NCI-H1694 treated with DMSO at 0.1 percent for 48 hours (cell line): ENCODE measurements around the gene ZNF536.

ENCODE experiments used
- DNase-seq: peaks from one replicate; lab custom pipeline; 2025; lab: John Stamatoyannopoulos, UW

ZNF536 gene

DNA sequence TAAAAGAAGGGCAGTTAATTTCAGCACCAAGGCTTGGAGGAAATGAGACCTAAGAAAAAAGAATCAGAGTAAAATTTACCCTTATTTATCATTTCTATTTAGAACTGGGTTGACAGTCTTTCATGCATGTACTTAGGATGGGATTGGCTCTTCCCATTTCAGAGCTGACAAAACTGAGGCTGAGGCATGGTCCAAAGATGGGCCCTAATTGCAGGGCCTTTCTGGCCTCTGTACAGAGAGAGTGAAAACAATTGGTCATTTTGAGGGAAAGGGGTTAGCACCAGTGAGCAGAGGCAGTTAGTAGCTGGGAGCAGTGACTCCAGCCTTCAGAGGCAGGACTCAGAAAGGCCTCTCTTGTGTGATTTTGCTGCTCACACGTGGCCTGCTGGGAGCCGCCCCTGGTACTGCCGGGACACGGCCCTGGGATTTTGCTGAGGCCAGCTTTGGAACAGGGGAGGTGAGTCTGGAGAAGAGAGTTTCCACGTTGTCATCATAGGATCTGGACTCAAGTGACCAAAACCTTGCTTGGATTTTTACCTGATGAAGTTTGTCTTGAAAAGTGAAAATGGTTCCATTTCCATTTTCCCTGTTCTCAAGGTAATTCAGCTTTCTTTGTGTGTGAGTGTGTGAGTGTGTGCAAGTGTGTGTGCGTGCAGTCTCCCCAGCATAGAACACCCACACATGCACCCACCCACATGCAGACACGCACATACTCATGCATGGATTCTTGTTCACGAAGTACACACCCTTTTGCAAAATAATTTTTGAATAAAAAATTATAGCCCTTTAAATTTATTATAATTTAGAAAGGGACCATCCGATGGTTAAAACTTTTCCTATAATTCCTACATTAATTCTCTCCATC is at the start of gene ZNF536:
Gene ZNF536 (plus strand): TSS at position 425 of the 865 bp plus-strand sequence. CDS start 71,179 bp downstream, outside the sequence.
- DNase-seq: no peak

GRCh38 chr19:30322641-30323320 is 49.4 kb upstream of the ZNF536 start:
- DNase-seq: no peak

- no peak for DNase-seq
These were observed 48.3 kb upstream of the ZNF536 start for GRCh38 chr19:30323904-30324303.

- DNase-seq: no peak
These were observed 47.2 kb upstream of the ZNF536 start for GRCh38 chr19:30324982-30325381.

GRCh38 chr19:30325676-30326392 is 46.4 kb upstream of the ZNF536 start:
- DNase-seq: no peak

DNA sequence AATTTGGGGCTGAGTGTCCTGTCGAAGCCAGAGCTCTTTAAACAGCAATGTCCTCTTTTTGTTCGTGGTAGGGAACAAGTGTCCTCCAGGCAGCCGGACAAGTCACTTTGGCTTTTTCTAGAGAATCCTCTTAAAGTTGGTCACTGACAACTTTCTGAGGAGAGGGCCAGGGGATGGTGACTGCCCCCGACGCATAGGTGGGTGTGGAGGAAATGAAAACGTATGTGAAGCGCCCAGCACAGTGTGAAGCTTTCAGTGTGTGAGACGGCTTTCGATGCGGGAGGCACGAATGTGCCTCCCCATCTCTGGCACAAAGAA is 45.8 kb upstream of the ZNF536 start:
- DNase-seq: no peak

- no peak for DNase-seq
These were observed 44.9 kb upstream of the ZNF536 start for GRCh38 chr19:30327331-30327730.

DNA sequence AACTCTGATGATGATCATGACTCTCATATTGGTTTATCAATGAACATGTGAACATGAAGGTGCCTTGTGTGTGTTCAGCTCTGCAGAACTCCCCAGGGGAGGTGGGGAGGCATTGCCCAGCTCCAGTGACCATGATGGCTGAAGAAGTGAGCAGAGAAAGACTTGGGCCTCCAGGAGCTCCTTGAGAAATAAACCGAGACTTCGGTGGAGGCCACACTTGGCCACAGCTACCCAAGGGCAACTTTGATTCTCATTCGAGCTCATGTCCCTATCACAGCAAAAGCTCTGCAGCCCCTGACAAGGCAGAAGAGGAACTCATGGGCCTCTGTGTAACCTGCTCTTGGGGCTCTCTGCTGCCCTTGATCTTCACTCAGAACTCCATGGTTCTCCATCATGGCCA is 44.1 kb upstream of the ZNF536 start:
- no peak for DNase-seq

- no peak for DNase-seq
These were observed 41.9 kb upstream of the ZNF536 start for GRCh38 chr19:30330266-30330665.

DNA sequence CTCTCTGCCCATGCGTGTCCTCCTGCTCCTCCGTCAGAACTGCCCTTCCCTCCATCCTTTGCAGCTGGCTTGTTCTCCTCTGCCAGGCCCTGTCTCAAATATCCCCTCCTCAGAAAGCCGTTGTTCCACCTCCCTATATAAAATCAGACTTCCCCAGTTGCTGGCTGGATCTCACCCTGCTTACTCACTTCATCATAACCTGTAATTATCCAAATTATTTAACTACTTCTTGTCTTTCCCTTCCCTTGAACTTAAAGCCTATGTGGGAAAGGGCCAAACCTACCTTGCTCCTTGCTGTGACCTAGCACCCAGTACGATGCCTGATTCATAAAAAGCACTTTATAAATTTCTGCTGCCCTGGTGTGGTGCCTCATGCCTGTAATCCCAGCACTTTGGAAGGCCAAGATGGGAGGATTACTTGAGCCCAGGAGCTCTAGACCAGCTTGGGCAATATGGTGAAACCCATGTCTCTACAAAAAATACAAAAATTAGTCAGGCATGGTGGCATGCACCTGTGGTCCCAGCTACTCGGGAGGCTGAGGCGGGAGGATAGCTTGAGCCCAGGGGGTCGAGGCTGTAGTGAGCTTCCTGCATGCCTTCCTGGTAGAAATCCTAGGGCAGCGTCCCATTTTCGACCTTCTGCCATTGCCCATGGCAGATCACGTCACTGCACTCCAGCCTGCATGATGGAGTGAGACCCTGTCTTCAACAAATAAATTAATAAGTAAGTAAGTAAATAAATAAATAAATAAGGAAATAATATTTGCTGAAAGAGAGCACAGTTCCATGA is 39.5 kb upstream of the ZNF536 start:
- no peak for DNase-seq

DNA sequence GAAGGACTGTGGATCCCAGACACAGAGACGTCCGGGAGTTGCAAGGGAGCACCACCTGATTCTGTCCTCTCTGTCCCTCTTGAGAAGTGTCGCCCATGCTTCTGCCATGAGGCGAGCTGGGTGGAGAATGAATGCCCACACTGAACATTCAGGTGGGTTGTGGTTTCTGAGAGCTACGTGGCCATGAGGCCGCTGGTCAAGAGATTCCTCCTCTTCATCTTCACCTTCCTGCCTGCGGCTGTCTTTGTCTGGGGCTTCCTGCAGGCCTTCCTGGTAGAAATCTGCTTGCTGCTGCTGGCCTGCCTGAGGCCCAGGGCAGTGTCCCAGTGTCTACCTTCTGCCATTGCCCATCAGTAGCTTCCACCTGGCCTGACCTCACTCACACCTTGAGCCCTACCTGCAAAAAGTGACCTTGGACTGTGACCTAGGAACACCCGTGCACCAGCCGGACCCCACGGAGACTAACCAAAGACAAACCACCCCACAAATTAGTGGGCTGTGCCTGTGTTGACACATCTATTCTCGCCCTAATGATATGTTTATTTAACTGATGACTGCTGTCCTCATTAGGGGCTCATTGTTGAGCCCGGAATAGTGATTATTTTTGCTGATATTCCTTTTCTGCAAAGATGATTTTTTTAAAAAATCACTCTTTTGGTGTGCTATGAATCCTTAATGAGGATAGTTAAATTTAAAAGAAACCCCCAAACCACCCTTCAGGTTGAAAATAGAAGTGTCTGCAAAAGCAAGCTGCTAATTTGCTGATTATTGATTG is 38.7 kb upstream of the ZNF536 start:
- no peak for DNase-seq

DNA sequence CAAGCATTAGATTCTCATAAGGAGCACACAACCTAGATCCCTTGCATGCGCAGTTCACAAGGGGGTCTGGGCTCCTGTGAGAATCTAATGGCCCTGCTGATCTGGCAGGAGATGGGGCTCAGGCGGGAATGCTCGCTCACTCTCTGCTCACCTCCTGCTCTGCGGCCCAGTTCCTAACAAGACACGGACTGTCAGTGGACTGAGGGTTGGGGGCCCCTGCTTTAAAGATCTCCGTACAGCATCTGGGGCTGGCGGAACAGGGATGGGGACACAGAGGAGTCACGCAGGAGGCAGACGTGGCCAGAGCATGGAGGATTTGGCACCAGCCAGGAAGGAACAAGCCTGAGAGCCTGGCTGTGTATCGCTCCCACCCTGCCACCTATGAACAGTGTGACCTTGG is 37.3 kb upstream of the ZNF536 start:
- no peak for DNase-seq

- DNase-seq: no peak
These were observed 36.8 kb upstream of the ZNF536 start for GRCh38 chr19:30335306-30335886.

DNA sequence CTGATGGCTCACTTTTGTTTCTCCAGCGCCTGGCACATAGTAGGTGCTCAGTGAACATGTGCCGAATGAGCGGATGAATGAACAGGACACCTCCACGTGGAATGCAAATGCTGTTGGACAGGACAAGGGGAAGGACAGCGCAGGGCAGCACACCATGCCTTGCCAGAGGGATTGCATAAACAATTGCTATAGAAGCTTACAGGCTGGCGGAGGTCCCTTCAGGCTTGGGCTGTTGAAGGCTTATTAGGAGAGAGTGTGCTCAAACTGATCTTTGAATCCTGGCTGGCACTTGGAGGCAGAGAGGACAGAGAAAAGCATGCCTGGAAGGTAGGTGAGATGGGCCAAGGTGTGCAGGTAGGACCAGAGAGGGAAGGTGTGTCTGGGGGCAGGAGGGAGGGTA is 35.9 kb upstream of the ZNF536 start:
- DNase-seq: no peak

GRCh38 chr19:30338041-30338456 is 34.1 kb upstream of the ZNF536 start:
- DNase-seq: no peak

GRCh38 chr19:30338878-30339623 is 33.1 kb upstream of the ZNF536 start:
- DNase-seq: no peak

DNA sequence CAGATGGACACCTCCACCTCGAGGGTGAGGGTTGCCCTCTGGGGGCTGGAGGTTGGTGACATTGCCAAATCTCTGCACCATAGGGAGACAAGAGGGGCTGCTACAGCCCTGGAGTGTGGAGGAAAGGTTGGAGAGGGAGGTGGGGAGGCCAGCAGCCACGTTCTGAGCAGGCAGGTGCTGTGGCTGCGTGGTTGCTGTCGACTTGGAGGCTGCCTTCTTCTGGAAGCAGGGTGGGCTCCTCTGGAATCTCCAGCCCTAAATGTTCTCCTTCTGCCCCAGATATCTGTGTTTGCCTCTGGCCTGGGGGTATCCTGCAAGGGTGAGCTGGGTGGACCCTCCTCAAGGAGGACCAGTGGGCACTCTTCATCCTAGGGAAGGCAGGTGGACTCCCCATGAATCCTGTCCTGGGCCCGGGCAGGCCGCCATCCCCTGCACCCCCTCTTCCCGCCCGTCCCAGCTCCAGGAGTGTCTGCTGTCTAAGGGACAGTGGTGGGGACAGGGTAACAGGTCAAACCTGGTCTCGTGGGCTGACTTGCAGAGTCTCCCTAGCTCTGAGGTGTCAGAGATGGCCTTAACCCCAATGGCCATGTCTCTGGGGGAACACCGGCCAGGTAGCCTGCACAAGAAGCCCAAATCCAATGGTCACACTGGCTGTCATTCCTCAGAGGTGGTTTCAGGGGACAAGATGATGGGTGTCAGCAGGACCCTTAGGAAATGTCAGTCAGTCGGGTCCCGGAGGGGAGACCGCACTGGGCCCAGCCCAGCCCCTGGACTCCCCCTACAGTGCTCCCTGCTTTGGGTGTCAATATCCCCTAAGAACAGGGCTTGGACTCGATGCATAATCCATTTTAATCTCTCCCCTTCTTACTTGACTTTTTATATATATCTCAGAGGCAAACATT is 32.3 kb upstream of the ZNF536 start:
- no peak for DNase-seq

- DNase-seq: no peak
These were observed 31.2 kb upstream of the ZNF536 start for GRCh38 chr19:30340771-30341561.
